ENCODE measurements around the gene IL1RAPL1. TPM values are rescaled to one million over a fixed set of nuclear protein-coding genes. Genes with fewer than 3 reads are reported as not detected.

IL1RAPL1 gene
- total and polyA plus RNA-seq, 2 donors (not counting 3 experiments of a cell fraction or from before 2014, with no cell fraction given) = 0.79 to 1.3 TPM

GRCh38 chrX:28591542-28591941 is 4.3 kb downstream of the IL1RAPL1 start:
- Histone ChIP-seq H2AFZ (ENCODE audit: low read depth, low read length) (no peak overlapping the region), H3K9me1 (replicated peaks; ENCODE audit: control insufficient read depth, extremely low read depth, insufficient read depth, low read length) (no peaks in the 10 kb centered on the region), H3K9me3 (replicated peaks; ENCODE audit: control insufficient read depth, insufficient read depth, low read length) (no peaks in the 10 kb centered on the region), H3K79me2 (ENCODE audit: control insufficient read depth, insufficient read depth, low read length) (no peaks in the 10 kb centered on the region), H3K4me1 (ENCODE audit: control insufficient read depth, extremely low read depth, insufficient read depth, low read length) (peaks cover 31% of the 10 kb centered on the region), H3K9ac (replicated peaks; ENCODE audit: extremely low read depth, insufficient read depth, low read length) (no peak overlapping the region), H3K4me2 (ENCODE audit: insufficient read depth, low read length) (peak overlapping the region; percentile 70), H3K27ac (ENCODE audit: insufficient read depth, low read depth, low read length) (peak overlapping the region; percentile 18), H3K27me3 (ENCODE audit: control insufficient read depth in 2 of 2, insufficient read depth in 2 of 2, low read length in 2 of 2) (no peaks in the 10 kb centered on the region), H4K20me1 (replicated peaks; ENCODE audit: control insufficient read depth, extremely low read depth, insufficient read depth, low read length) (no peaks in the 10 kb centered on the region), H3K36me3 (ENCODE audit: control insufficient read depth in 2 of 2, extremely low read depth in 1 of 2, insufficient read depth in 2 of 2, low read length in 2 of 2) (no peaks in the 10 kb centered on the region), H3K4me3 (replicated peaks in 1 of 3; ENCODE audit: insufficient read depth in 1 of 3, low read depth in 1 of 3, low read length in 3 of 3) (no peak overlapping the region)
- BruUV-seq (replicated peaks) = no TSS peak
- CTCF ChIA-PET = interaction anchor here (1.3 to 1.5 kb wide), 2 partner anchors 22 to 499 kb away, joined by 3 read pairs; no protein-coding TSS in a partner anchor
- TF ChIP-seq GATA2 (IDR thresholded peaks at IDR 0.05; ENCODE audit: insufficient read depth, insufficient read length, low read depth, low read length) (no peak), POLR2AphosphoS5 (IDR thresholded peaks at IDR 0.05; ENCODE audit: insufficient read depth, low read depth, low read length) (no peak), FOS (IDR thresholded peaks at IDR 0.05; ENCODE audit: borderline replicate concordance, insufficient read depth, low read length) (peak; percentile 48), JUN (IDR thresholded peaks at IDR 0.05; ENCODE audit: borderline replicate concordance, insufficient read depth, insufficient read length, low read depth) (peak; percentile 30)
- POLR2A ChIA-PET = interaction anchor here (0.6 kb wide), 1 partner anchor 972 kb away, joined by 4 read pairs; no protein-coding TSS in a partner anchor
- dilution Hi-C loops (cut with MboI; ENCODE audit: extremely low pct_ligation_motif_present, low sequenced_read_pairs) (no loop called here), intact Hi-C loops (cut with micrococcal nuclease) (loop anchor here (1.0 to 2.0 kb wide), 3 partner anchors 93 to 1069 kb away; no protein-coding TSS in a partner anchor)
- peak; percentile 43 for DNase-seq (ENCODE audit: low read depth, low spot score)
- peak; percentile 78 for FAIRE-seq

GRCh38 chrX:28595346-28595745 is 8.1 kb downstream of the IL1RAPL1 start:
- Histone ChIP-seq H3K4me3 (replicated peaks in 1 of 3; ENCODE audit: insufficient read depth in 1 of 3, low read depth in 1 of 3, low read length in 3 of 3) (no peak overlapping the region), H3K4me1 (ENCODE audit: control insufficient read depth, extremely low read depth, insufficient read depth, low read length) (peaks cover 16% of the 10 kb centered on the region), H3K9ac (replicated peaks; ENCODE audit: extremely low read depth, insufficient read depth, low read length) (no peak overlapping the region), H3K36me3 (ENCODE audit: control insufficient read depth in 2 of 2, extremely low read depth in 1 of 2, insufficient read depth in 2 of 2, low read length in 2 of 2) (no peaks in the 10 kb centered on the region), H4K20me1 (replicated peaks; ENCODE audit: control insufficient read depth, extremely low read depth, insufficient read depth, low read length) (no peaks in the 10 kb centered on the region), H3K27ac (ENCODE audit: insufficient read depth, low read depth, low read length) (no peak overlapping the region), H3K27me3 (ENCODE audit: control insufficient read depth in 2 of 2, insufficient read depth in 2 of 2, low read length in 2 of 2) (no peaks in the 10 kb centered on the region), H3K9me1 (replicated peaks; ENCODE audit: control insufficient read depth, extremely low read depth, insufficient read depth, low read length) (no peaks in the 10 kb centered on the region), H3K9me3 (replicated peaks; ENCODE audit: control insufficient read depth, insufficient read depth, low read length) (no peaks in the 10 kb centered on the region), H3K4me2 (ENCODE audit: insufficient read depth, low read length) (no peak overlapping the region), H2AFZ (ENCODE audit: low read depth, low read length) (no peak overlapping the region), H3K79me2 (ENCODE audit: control insufficient read depth, insufficient read depth, low read length) (no peaks in the 10 kb centered on the region)
- no peak for DNase-seq (ENCODE audit: low read depth, low spot score)
- CTCF ChIA-PET = interaction anchor here (1.3 kb wide), 1 partner anchor 491 kb away, joined by 3 read pairs; no protein-coding TSS in a partner anchor
- no TSS peak for BruUV-seq (replicated peaks)
- POLR2A ChIA-PET = no interaction called here
- FAIRE-seq = no peak
- TF ChIP-seq MAX (IDR thresholded peaks at IDR 0.05; ENCODE audit: insufficient read depth, insufficient read length) = no peak
- TF ChIP-seq POLR2A (IDR thresholded peaks at IDR 0.05; ENCODE audit: low read depth, low read length) = no peak
- TF ChIP-seq JUN (IDR thresholded peaks at IDR 0.05; ENCODE audit: borderline replicate concordance, insufficient read depth, insufficient read length, low read depth) = no peak
- TF ChIP-seq CTCF (IDR thresholded peaks at IDR 0.05; ENCODE audit: extremely low read depth in 1 of 2, insufficient read depth in 1 of 2, low read depth in 1 of 2, low read length in 2 of 2) = no peak
- no peak for TF ChIP-seq POLR2AphosphoS5 (IDR thresholded peaks at IDR 0.05; ENCODE audit: insufficient read depth, low read depth, low read length)
- TF ChIP-seq GATA2 (IDR thresholded peaks at IDR 0.05; ENCODE audit: insufficient read depth, insufficient read length, low read depth, low read length) = no peak
- no peak for TF ChIP-seq EZH2 (IDR thresholded peaks at IDR 0.05; ENCODE audit: borderline replicate concordance, low read depth, low read length, severe bottlenecking)
- no peak for TF ChIP-seq MYC (IDR thresholded peaks at IDR 0.05; ENCODE audit: low read depth, low read length)
- no peak for TF ChIP-seq FOS (IDR thresholded peaks at IDR 0.05; ENCODE audit: borderline replicate concordance, insufficient read depth, low read length)
- intact Hi-C loops (cut with micrococcal nuclease) = no loop called here
- dilution Hi-C loops (cut with MboI; ENCODE audit: extremely low pct_ligation_motif_present, low sequenced_read_pairs) = no loop called here

Measured in endothelial cell of umbilical vein (primary cell).